HepG2 (cell line): ENCODE data around the gene KRTAP5-1. TPM values are rescaled to one million over a fixed set of nuclear protein-coding genes. Genes with fewer than 3 reads are reported as not detected.

Experiments used
- ATAC-seq: fragments of 200-7000 bp; cut with Tn5 transposase; 3 replicates; pipeline ENCODE4 v1.9.1; 2020; ENCODE audit warnings: mild to moderate bottlenecking, moderate library complexity
- BruUV-seq: library from RNA; stranded (reverse); fragments of 400-500 nt; replicated peaks from 2 replicates; lab custom pipeline; 2021; lab: Mats Ljungman, UMichigan
- CTCF ChIA-PET: fragments of 300-600 bp; formaldehyde crosslinking; extraction: SDS; loops from one replicate; lab custom pipeline; 2021; ENCODE audit warnings: low total read pairs, inconsistent platforms, low intra/inter-chr PET ratio; lab: Yijun Ruan, JAX
- POLR2A ChIA-PET: fragments of 350-600 bp; sonication (Branson Sonifier 250); formaldehyde crosslinking; loops from one replicate; lab custom pipeline; 2020; ENCODE audit warnings: antibody characterized with exemption, inconsistent platforms; lab: Yijun Ruan, JAX
- DNase-seq: peaks from one replicate; pipeline ENCODE4 v3.0.0-alpha.2; 2015; ENCODE audit warnings: low spot score
- FAIRE-seq: peaks from 3 replicates; lab custom pipeline; 2011; peaks lifted over from hg19 to GRCh38; lab: Jason Lieb, UNC
- H2AFZ ChIP-seq: one replicate; pipeline ENCODE4 v1.6.1; 2011; ENCODE audit warnings: low read length, inconsistent platforms
- H3K27ac ChIP-seq: fragments of 300-600 bp; 3 replicates; pipeline ENCODE4 v1.8.0; 2011; ENCODE audit warnings: mixed run types, mild to moderate bottlenecking, mixed read lengths, low read length, inconsistent platforms; ENCODE audit not compliant: insufficient read depth; ENCODE audit errors: extremely low read length
- H3K27me3 ChIP-seq, 2 experiments: fragments of 200-600 bp in 1 of 2; 2 replicates in 1 of 2; 3 replicates in 1 of 2; pipeline versions ENCODE4 v1.6.0 to v1.8.0; 2011; ENCODE audit warnings: low read length in 2 of 2, mild to moderate bottlenecking in 2 of 2, moderate library complexity in 2 of 2, inconsistent platforms in 1 of 2; ENCODE audit not compliant: insufficient read depth in 2 of 2, control insufficient read depth in 1 of 2
- H3K36me3 ChIP-seq, 2 experiments: fragments of 200-600 bp in 1 of 2; replicated peaks in 1 of 2; 2 replicates in 1 of 2; 3 replicates in 1 of 2; pipeline versions ENCODE4 v1.5.1 to v1.8.0; 2011; ENCODE audit warnings: low read length in 2 of 2, inconsistent platforms in 1 of 2; ENCODE audit not compliant: insufficient read depth in 2 of 2, control insufficient read depth in 1 of 2
- H3K4me1 ChIP-seq: 2 replicates; pipeline ENCODE4 v1.5.1; 2012; ENCODE audit warnings: low read length, inconsistent platforms; ENCODE audit not compliant: insufficient read depth
- H3K4me2 ChIP-seq: 2 replicates; pipeline ENCODE4 v1.6.0; 2011; ENCODE audit warnings: low read depth, low read length, inconsistent platforms
- H3K4me3 ChIP-seq, 3 experiments: fragments of 200-600 bp in 1 of 3; sonication (generic), shearing (Covaris generic) in 1 of 3; replicated peaks in 1 of 3; 2 replicates each; pipeline ENCODE4 v1.5.1; 2011 to 2016; ENCODE audit warnings: low read length in 3 of 3, inconsistent platforms in 2 of 3, low read depth in 2 of 3, mild to moderate bottlenecking in 2 of 3, control low read depth in 1 of 3, mixed read lengths in 1 of 3; ENCODE audit not compliant: insufficient read depth in 1 of 3
- H3K79me2 ChIP-seq: one replicate; pipeline ENCODE4 v1.6.1; 2011; ENCODE audit warnings: low read length, inconsistent platforms; ENCODE audit not compliant: insufficient read depth
- H3K9ac ChIP-seq: 2 replicates; pipeline ENCODE4 v1.6.0; 2011; ENCODE audit warnings: mild to moderate bottlenecking, low read depth, low read length, inconsistent platforms; ENCODE audit not compliant: insufficient read depth
- H3K9me3 ChIP-seq: 2 replicates; pipeline ENCODE4 v1.5.1; 2012; ENCODE audit warnings: mild to moderate bottlenecking, low read length
- H4K20me1 ChIP-seq: 2 replicates; pipeline ENCODE4 v1.6.0; 2011; ENCODE audit warnings: inconsistent platforms, mild to moderate bottlenecking, low read length, moderate library complexity; ENCODE audit not compliant: insufficient read depth
- ATRX ChIP-seq: sonication (generic); formaldehyde crosslinking; IDR thresholded peaks from 2 replicates; pipeline ENCODE4 v1.4.0; 2020; ENCODE audit warnings: missing genetic modification reagents, borderline replicate concordance
- HDAC1 ChIP-seq: sonication (generic); formaldehyde crosslinking; IDR thresholded peaks from 2 replicates; pipeline ENCODE4 v1.5.1; 2020; ENCODE audit warnings: mild to moderate bottlenecking, missing genetic modification reagents
- HDAC2 ChIP-seq: sonication (generic); formaldehyde crosslinking; IDR thresholded peaks from 2 replicates; pipeline ENCODE4 v1.4.0; 2020; ENCODE audit warnings: missing genetic modification reagents
- HHEX ChIP-seq: IDR thresholded peaks from 2 replicates; pipeline ENCODE4 v1.6.1; 2016; ENCODE audit warnings: control low read depth
- PTBP1 ChIP-seq: fragments of 200-400 bp; formaldehyde crosslinking; IDR thresholded peaks from 2 replicates; pipeline ENCODE4 v1.6.1; 2018; ENCODE audit warnings: low read length, low read depth; ENCODE audit not compliant: poor library complexity, severe bottlenecking
- RARG ChIP-seq: sonication (generic); formaldehyde crosslinking; IDR thresholded peaks from 2 replicates; pipeline ENCODE4 v1.4.0; 2020; ENCODE audit warnings: low read depth, mild to moderate bottlenecking, missing genetic modification reagents
- SAP130 ChIP-seq: IDR thresholded peaks from 2 replicates; pipeline ENCODE4 v1.6.1; 2016; ENCODE audit warnings: low read depth
- SRSF1 ChIP-seq: fragments of 200-400 bp; formaldehyde crosslinking; optimal IDR thresholded peaks from 2 replicates; pipeline ENCODE3; 2017; ENCODE audit warnings: mild to moderate bottlenecking, low read depth, low read length, moderate library complexity
- THAP11 ChIP-seq: IDR thresholded peaks from 2 replicates; pipeline ENCODE4 v1.6.1; 2016; ENCODE audit warnings: missing biosample characterization, missing genetic modification reagents
- ZNF331 ChIP-seq: sonication (generic); formaldehyde crosslinking; IDR thresholded peaks from 2 replicates; pipeline ENCODE4 v1.4.0; 2020; ENCODE audit warnings: missing genetic modification reagents
- ZNF33A ChIP-seq: sonication (generic); formaldehyde crosslinking; IDR thresholded peaks from 2 replicates; pipeline ENCODE4 v1.5.1; 2020; ENCODE audit warnings: missing genetic modification reagents, mild to moderate bottlenecking, moderate library complexity, borderline replicate concordance
- ZNF557 ChIP-seq: sonication (generic); formaldehyde crosslinking; IDR thresholded peaks from 2 replicates; pipeline ENCODE4 v1.4.0; 2020; ENCODE audit warnings: missing genetic modification reagents
- ZNF570 ChIP-seq: sonication (generic); formaldehyde crosslinking; IDR thresholded peaks from 2 replicates; pipeline ENCODE4 v1.4.0; 2020; ENCODE audit warnings: mild to moderate bottlenecking, missing genetic modification reagents, borderline replicate concordance
- ZNF629 ChIP-seq: sonication (generic); formaldehyde crosslinking; conservative IDR thresholded peaks from 2 replicates; pipeline ENCODE4 v1.5.0; 2020; ENCODE audit warnings: missing genetic modification reagents
- ZNF782 ChIP-seq: sonication (generic); formaldehyde crosslinking; IDR thresholded peaks from 2 replicates; pipeline ENCODE4 v1.4.0; 2020; ENCODE audit warnings: missing genetic modification reagents, mild to moderate bottlenecking, borderline replicate concordance
- WGBS: methylation state at CpG from one replicate; pipeline ENCODE4 v1.1.6; 2017; ENCODE audit warnings: low lambda C conversion rate; 5-methylcytosine and 5-hydroxymethylcytosine counted together
- in situ Hi-C: cut with HindIII; loops from 2 replicates; pipeline ENCODE4 v1.10.0; 2017; ENCODE audit warnings: low pct_unique_long_range_greater_than_20kb; ENCODE audit not compliant: extremely low pct_ligation_motif_present
- intact Hi-C: fragments of 100-400 bp; cut with micrococcal nuclease; formaldehyde crosslinking; loops from one replicate; pipeline ENCODE4 v1.10.0; 2022; ENCODE audit not compliant: unreplicated experiment
- polyA plus RNA-seq, 8 experiments: library from polyadenylated mRNA; depleted of rRNA in 3 of 8; stranded (reverse) in 7 of 8; unstranded in 1 of 8; fragments of >200 nt; fragmentation: Illumina TruSeq in 4 of 8; extraction: Trizol in 4 of 8; gene quantifications; 2 replicates each; pipeline versions ENCODE4 v1.2.1 to v1.2.3, GENCODE V29; 2011 to 2016; ENCODE audit warnings: low read depth in 4 of 8, missing spikeins in 1 of 8, mixed read lengths in 1 of 8; ENCODE audit not compliant: insufficient read depth in 1 of 8
- total RNA-seq, 5 experiments: library from RNA; depleted of rRNA; stranded (reverse); fragments of >200 nt; fragmentation: Illumina TruSeq; extraction: Trizol; gene quantifications; 2 replicates each; pipeline ENCODE4 v1.2.3, GENCODE V29; 2016; ENCODE audit warnings: low read depth in 1 of 5
- TF ChIP-seq, protein P1 (sequence below): sonication (generic); formaldehyde crosslinking; IDR thresholded peaks from 2 replicates; pipeline ENCODE4 v1.4.0; 2020; ENCODE audit warnings: missing genetic modification reagents
- TF ChIP-seq, protein P2 (sequence below): sonication (generic); formaldehyde crosslinking; IDR thresholded peaks from 2 replicates; pipeline ENCODE4 v1.8.1; 2022; ENCODE audit warnings: low read depth, mild to moderate bottlenecking, missing genetic modification reagents
- TF ChIP-seq, protein P3 (sequence below): sonication (generic); formaldehyde crosslinking; IDR thresholded peaks from 2 replicates; pipeline ENCODE4 v1.5.1; 2020; ENCODE audit warnings: mild to moderate bottlenecking, missing genetic modification reagents, moderate library complexity

KRTAP5-1 gene
- total and polyA plus RNA-seq, 2 of the 13 experiments (the other 11 are each of a cell fraction or from before 2014, with no cell fraction given): not detected

DNA sequence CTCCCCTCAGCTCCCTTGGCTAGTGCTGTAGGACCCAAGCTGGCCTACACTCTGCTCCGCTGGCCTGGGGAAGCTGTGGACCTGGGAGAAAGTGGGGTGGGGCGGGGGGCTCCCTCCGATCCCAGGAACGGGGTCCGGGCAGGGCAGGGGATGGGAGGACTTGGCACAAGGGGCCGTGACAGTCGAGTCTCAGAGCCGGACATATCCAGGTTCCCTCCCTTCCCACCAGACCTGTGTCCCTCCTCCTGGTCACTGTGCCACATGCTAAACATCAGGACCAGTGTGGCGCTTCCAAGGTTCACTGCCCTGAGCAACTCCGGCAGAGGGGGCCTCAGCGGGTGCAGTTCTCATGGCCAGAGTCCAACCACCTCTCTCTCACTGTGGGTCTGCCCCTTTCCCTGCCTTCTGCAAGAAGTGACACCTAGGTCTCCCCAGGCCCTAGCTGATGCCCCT lies 15.1 kb downstream of the KRTAP5-1 start:
- H3K9me3 ChIP-seq: no peaks in the 10 kb centered on the region
- FAIRE-seq (peak; percentile 30), DNase-seq (peak; percentile 25), ATAC-seq (peak; percentile 47)
- no TSS peak for BruUV-seq
- H3K4me3 ChIP-seq: peak overlapping the region in 1 of 3 experiments; percentile 78; a peak in 2 of 6 replicates
- H3K79me2 ChIP-seq: no peaks in the 10 kb centered on the region
- no peaks in the 10 kb centered on the region for H3K36me3 ChIP-seq
- ChIA-PET POLR2A (no interaction called here), CTCF (no interaction called here)
- no peak overlapping the region for H2AFZ ChIP-seq
- intact Hi-C loops: no loop called here
- H3K4me2 ChIP-seq: peak overlapping the region; percentile 75
- H3K27me3 ChIP-seq: peaks cover 1 to 17% of the 10 kb centered on the region in 2 experiments; a peak in 3 of 5 replicates
- no peak overlapping the region for H3K27ac ChIP-seq
- in situ Hi-C loops: no loop called here
- peaks cover 38% of the 10 kb centered on the region; the same call in 1 of the 2 replicates for H4K20me1 ChIP-seq
- peak overlapping the region; percentile 84; the same call in 1 of the 2 replicates for H3K9ac ChIP-seq
- WGBS: 27% methylated on average over 3 of the region's 11 CpGs
- H3K4me1 ChIP-seq: peaks cover 47% of the 10 kb centered on the region
- no peak for TF ChIP-seq PTBP1
- TF ChIP-seq ZNF782: 0 out of 2 replicates have a peak, but pooled peaks have one; percentile 43
- TF ChIP-seq, protein P1, sequence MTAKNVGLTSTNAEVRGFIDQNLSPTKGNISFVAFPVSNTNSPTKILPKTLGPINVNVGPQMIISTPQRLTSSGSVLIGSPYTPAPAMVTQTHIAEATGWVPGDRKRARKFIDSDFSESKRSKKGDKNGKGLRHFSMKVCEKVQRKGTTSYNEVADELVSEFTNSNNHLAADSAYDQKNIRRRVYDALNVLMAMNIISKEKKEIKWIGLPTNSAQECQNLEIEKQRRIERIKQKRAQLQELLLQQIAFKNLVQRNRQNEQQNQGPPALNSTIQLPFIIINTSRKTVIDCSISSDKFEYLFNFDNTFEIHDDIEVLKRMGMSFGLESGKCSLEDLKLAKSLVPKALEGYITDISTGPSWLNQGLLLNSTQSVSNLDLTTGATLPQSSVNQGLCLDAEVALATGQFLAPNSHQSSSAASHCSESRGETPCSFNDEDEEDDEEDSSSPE (CRISPR knock-in tag): 0 out of 2 replicates have a peak, but pooled peaks have one; percentile 36
- TF ChIP-seq, protein P2, sequence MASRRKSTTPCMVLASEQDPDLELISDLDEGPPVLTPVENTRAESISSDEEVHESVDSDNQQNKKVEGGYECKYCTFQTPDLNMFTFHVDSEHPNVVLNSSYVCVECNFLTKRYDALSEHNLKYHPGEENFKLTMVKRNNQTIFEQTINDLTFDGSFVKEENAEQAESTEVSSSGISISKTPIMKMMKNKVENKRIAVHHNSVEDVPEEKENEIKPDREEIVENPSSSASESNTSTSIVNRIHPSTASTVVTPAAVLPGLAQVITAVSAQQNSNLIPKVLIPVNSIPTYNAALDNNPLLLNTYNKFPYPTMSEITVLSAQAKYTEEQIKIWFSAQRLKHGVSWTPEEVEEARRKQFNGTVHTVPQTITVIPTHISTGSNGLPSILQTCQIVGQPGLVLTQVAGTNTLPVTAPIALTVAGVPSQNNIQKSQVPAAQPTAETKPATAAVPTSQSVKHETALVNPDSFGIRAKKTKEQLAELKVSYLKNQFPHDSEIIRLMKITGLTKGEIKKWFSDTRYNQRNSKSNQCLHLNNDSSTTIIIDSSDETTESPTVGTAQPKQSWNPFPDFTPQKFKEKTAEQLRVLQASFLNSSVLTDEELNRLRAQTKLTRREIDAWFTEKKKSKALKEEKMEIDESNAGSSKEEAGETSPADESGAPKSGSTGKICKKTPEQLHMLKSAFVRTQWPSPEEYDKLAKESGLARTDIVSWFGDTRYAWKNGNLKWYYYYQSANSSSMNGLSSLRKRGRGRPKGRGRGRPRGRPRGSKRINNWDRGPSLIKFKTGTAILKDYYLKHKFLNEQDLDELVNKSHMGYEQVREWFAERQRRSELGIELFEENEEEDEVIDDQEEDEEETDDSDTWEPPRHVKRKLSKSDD: no peak
- TF ChIP-seq ATRX (CRISPR knock-in tag): no peak
- no peak for TF ChIP-seq ZNF557 (CRISPR knock-in tag)
- peak; percentile 76 for TF ChIP-seq HDAC1
- TF ChIP-seq ZNF629 (CRISPR knock-in tag): no peak
- TF ChIP-seq ZNF570 (CRISPR knock-in tag): no peak
- TF ChIP-seq RARG: no peak
- TF ChIP-seq ZNF331 (CRISPR knock-in tag): no peak
- TF ChIP-seq HHEX (CRISPR knock-in tag): no peak
- 0 out of 2 replicates have a peak, but pooled peaks have one; percentile 28 for TF ChIP-seq THAP11 (CRISPR knock-in tag)
- TF ChIP-seq, protein P3, sequence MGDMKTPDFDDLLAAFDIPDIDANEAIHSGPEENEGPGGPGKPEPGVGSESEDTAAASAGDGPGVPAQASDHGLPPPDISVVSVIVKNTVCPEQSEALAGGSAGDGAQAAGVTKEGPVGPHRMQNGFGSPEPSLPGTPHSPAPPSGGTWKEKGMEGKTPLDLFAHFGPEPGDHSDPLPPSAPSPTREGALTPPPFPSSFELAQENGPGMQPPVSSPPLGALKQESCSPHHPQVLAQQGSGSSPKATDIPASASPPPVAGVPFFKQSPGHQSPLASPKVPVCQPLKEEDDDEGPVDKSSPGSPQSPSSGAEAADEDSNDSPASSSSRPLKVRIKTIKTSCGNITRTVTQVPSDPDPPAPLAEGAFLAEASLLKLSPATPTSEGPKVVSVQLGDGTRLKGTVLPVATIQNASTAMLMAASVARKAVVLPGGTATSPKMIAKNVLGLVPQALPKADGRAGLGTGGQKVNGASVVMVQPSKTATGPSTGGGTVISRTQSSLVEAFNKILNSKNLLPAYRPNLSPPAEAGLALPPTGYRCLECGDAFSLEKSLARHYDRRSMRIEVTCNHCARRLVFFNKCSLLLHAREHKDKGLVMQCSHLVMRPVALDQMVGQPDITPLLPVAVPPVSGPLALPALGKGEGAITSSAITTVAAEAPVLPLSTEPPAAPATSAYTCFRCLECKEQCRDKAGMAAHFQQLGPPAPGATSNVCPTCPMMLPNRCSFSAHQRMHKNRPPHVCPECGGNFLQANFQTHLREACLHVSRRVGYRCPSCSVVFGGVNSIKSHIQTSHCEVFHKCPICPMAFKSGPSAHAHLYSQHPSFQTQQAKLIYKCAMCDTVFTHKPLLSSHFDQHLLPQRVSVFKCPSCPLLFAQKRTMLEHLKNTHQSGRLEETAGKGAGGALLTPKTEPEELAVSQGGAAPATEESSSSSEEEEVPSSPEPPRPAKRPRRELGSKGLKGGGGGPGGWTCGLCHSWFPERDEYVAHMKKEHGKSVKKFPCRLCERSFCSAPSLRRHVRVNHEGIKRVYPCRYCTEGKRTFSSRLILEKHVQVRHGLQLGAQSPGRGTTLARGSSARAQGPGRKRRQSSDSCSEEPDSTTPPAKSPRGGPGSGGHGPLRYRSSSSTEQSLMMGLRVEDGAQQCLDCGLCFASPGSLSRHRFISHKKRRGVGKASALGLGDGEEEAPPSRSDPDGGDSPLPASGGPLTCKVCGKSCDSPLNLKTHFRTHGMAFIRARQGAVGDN (CRISPR knock-in tag): peak; percentile 81
- peak; percentile 61 for TF ChIP-seq SAP130 (CRISPR knock-in tag)
- no peak for TF ChIP-seq SRSF1
- no peak for TF ChIP-seq ZNF33A
- TF ChIP-seq HDAC2 (CRISPR knock-in tag): 0 out of 2 replicates have a peak, but pooled peaks have one; percentile 57
